H1 (cell line): ENCODE measurements around the gene C22orf31. TPM values are rescaled to one million over a fixed set of nuclear protein-coding genes. Genes with fewer than 3 reads are reported as not detected.
"Not testable (repeated sequence)": the region's sequence is repeated elsewhere in the genome, so short reads cannot be mapped to it uniquely, and the experiment has no call there.

Experiments used
- CTCF ChIA-PET: fragments of 300-600 bp; sonication (Branson Sonifier 250); formaldehyde crosslinking; loops from one replicate; lab custom pipeline; 2021; ENCODE audit not compliant: partially characterized antibody; lab: Charles Lee
- POLR2A ChIA-PET: fragments of 300-600 bp; sonication (Branson Sonifier 250); formaldehyde crosslinking; loops from one replicate; lab custom pipeline; 2021; ENCODE audit warnings: inconsistent platforms; ENCODE audit not compliant: partially characterized antibody; lab: Charles Lee
- DNase-seq, 2 experiments: peaks; one replicate each; pipeline versions ENCODE4 v3.0.0 to v3.0.0-alpha.2; 2010 to 2022; ENCODE audit warnings: low spot score in 2 of 2, low read depth in 1 of 2, mixed read lengths in 1 of 2
- FAIRE-seq: peaks from 2 replicates; lab custom pipeline; 2011; peaks lifted over from hg19 to GRCh38; lab: Jason Lieb, UNC
- H2AFZ ChIP-seq: 2 replicates; pipeline ENCODE4 v1.8.1; 2012; ENCODE audit warnings: low read length, inconsistent platforms
- H2AK5ac ChIP-seq: 2 replicates; pipeline ENCODE4 v1.6.1; 2013; ENCODE audit warnings: low read depth, low read length
- H2BK120ac ChIP-seq: replicated peaks from 2 replicates; pipeline ENCODE3; 2013; ENCODE audit warnings: low read depth, low read length, inconsistent platforms
- H2BK12ac ChIP-seq: 2 replicates; pipeline ENCODE4 v1.6.1; 2013; ENCODE audit warnings: low read depth, low read length
- H2BK15ac ChIP-seq: 2 replicates; pipeline ENCODE4 v1.6.1; 2013; ENCODE audit warnings: low read length
- H2BK20ac ChIP-seq: 2 replicates; pipeline ENCODE4 v1.6.1; 2013; ENCODE audit warnings: low read length
- H2BK5ac ChIP-seq: 2 replicates; pipeline ENCODE4 v1.6.1; 2013; ENCODE audit warnings: low read depth, low read length
- H3K14ac ChIP-seq: 2 replicates; pipeline ENCODE4 v1.6.1; 2013; ENCODE audit warnings: inconsistent platforms; ENCODE audit not compliant: insufficient read length
- H3K18ac ChIP-seq: 2 replicates; pipeline ENCODE4 v1.6.1; 2013; ENCODE audit warnings: low read length; ENCODE audit errors: extremely low read depth
- H3K23ac ChIP-seq: 2 replicates; pipeline ENCODE4 v1.6.1; 2013; ENCODE audit warnings: inconsistent platforms; ENCODE audit not compliant: insufficient read length
- H3K23me2 ChIP-seq: 2 replicates; pipeline ENCODE4 v1.6.1; 2013; ENCODE audit warnings: low read depth, low read length
- H3K27ac ChIP-seq: 2 replicates; pipeline ENCODE4 v1.6.1; 2011; ENCODE audit warnings: low read depth, low read length, inconsistent platforms
- H3K27me3 ChIP-seq, 4 experiments: replicated peaks in 1 of 4; 1 replicate in 1 of 4; 2 replicates in 3 of 4; pipeline versions ENCODE4 v1.6.1 to v1.8.1; 2011 to 2013; ENCODE audit warnings: low read length in 3 of 4, mild to moderate bottlenecking in 3 of 4, inconsistent platforms in 2 of 4, mixed read lengths in 2 of 4, moderate library complexity in 1 of 4; ENCODE audit not compliant: control insufficient read depth in 3 of 4, insufficient read depth in 3 of 4; ENCODE audit errors: extremely low read depth in 1 of 4
- H3K36me3 ChIP-seq, 4 experiments: 2 replicates each; pipeline versions ENCODE4 v1.6.1 to v1.8.1; 2011 to 2013; ENCODE audit warnings: mild to moderate bottlenecking in 4 of 4, low read length in 3 of 4, moderate library complexity in 2 of 4, control low read depth in 1 of 4, inconsistent platforms in 1 of 4; ENCODE audit not compliant: insufficient read depth in 4 of 4, control insufficient read depth in 2 of 4
- H3K4ac ChIP-seq: replicated peaks from 2 replicates; pipeline ENCODE3; 2013; ENCODE audit warnings: low read length, low read depth, mixed read lengths, inconsistent platforms; ENCODE audit not compliant: insufficient read length
- H3K4me1 ChIP-seq, 4 experiments: replicated peaks in 1 of 4; 1 replicate in 1 of 4; 2 replicates in 3 of 4; pipeline versions ENCODE4 v1.6.1 to v1.8.1; 2011 to 2013; ENCODE audit warnings: low read length in 3 of 4, inconsistent platforms in 2 of 4, mixed read lengths in 1 of 4; ENCODE audit not compliant: insufficient read depth in 4 of 4, control insufficient read depth in 3 of 4
- H3K4me2 ChIP-seq, 2 experiments: 2 replicates each; pipeline versions ENCODE4 v1.6.1 to v1.8.1; 2011 to 2013; ENCODE audit warnings: low read depth in 2 of 2, low read length in 2 of 2, control low read depth in 1 of 2, inconsistent platforms in 1 of 2, mild to moderate bottlenecking in 1 of 2; ENCODE audit not compliant: insufficient read depth in 1 of 2
- H3K4me3 ChIP-seq, 4 experiments: fragments of 200-600, 300-600 bp in 1 of 4; sonication (generic), shearing (Covaris generic), sonication (Bioruptor Twin) in 1 of 4; 2 replicates each; pipeline versions ENCODE4 v1.5.1 to v1.8.1; 2011 to 2016; ENCODE audit warnings: low read length in 4 of 4, low read depth in 3 of 4, control low read depth in 2 of 4, inconsistent platforms in 2 of 4, mild to moderate bottlenecking in 2 of 4, mixed read lengths in 1 of 4, moderate library complexity in 1 of 4; ENCODE audit not compliant: insufficient read depth in 2 of 4; ENCODE audit errors: extremely low read depth in 1 of 4
- H3K56ac ChIP-seq: replicated peaks from 2 replicates; pipeline ENCODE3; 2013; ENCODE audit warnings: low read depth, mild to moderate bottlenecking, mixed read lengths, low read length, inconsistent platforms; ENCODE audit not compliant: insufficient read length
- H3K79me1 ChIP-seq: 2 replicates; pipeline ENCODE4 v1.6.1; 2013; ENCODE audit warnings: low read depth, low read length, control low read depth
- H3K79me2 ChIP-seq, 2 experiments: 2 replicates each; pipeline versions ENCODE4 v1.6.1 to v1.8.1; 2012 to 2013; ENCODE audit warnings: low read length in 2 of 2, mild to moderate bottlenecking in 2 of 2, inconsistent platforms in 1 of 2; ENCODE audit not compliant: insufficient read depth in 2 of 2, control insufficient read depth in 1 of 2
- H3K9ac ChIP-seq, 4 experiments: replicated peaks in 1 of 4; 1 replicate in 1 of 4; 2 replicates in 3 of 4; pipeline versions ENCODE4 v1.6.1 to v1.8.1; 2011 to 2013; ENCODE audit warnings: low read depth in 3 of 4, low read length in 3 of 4, control low read depth in 2 of 4, mild to moderate bottlenecking in 2 of 4, moderate library complexity in 2 of 4, inconsistent platforms in 1 of 4; ENCODE audit errors: extremely low read depth in 1 of 4
- H3K9me3 ChIP-seq, 2 experiments: 2 replicates each; pipeline versions ENCODE4 v1.6.1 to v1.8.1; 2012 to 2013; ENCODE audit warnings: mild to moderate bottlenecking in 2 of 2, moderate library complexity in 2 of 2, control low read depth in 1 of 2, inconsistent platforms in 1 of 2, low read depth in 1 of 2, low read length in 1 of 2, mixed read lengths in 1 of 2; ENCODE audit not compliant: insufficient read depth in 2 of 2
- H4K20me1 ChIP-seq, 2 experiments: replicated peaks in 1 of 2; 2 replicates each; pipeline versions ENCODE3 to v1.8.1; 2011 to 2013; ENCODE audit warnings: inconsistent platforms in 2 of 2, low read length in 2 of 2, mild to moderate bottlenecking in 1 of 2; ENCODE audit not compliant: insufficient read depth in 2 of 2, control insufficient read depth in 1 of 2
- H4K5ac ChIP-seq: 2 replicates; pipeline ENCODE4 v1.6.1; 2013; ENCODE audit warnings: low read length, low read depth, mixed read lengths, inconsistent platforms; ENCODE audit not compliant: insufficient read length
- H4K8ac ChIP-seq: 2 replicates; pipeline ENCODE4 v1.8.0; 2013; ENCODE audit warnings: mild to moderate bottlenecking, moderate library complexity, low read length, inconsistent platforms; ENCODE audit not compliant: insufficient read depth; ENCODE audit errors: extremely low read depth
- H4K91ac ChIP-seq: replicated peaks from 2 replicates; pipeline ENCODE3; 2013; ENCODE audit warnings: low read length, mixed read lengths, inconsistent platforms; ENCODE audit not compliant: insufficient read length
- WGBS, 2 experiments: shearing (Covaris generic) in 1 of 2; methylation state at CpG; one replicate each; pipeline versions ENCODE4 v1.1.6 to v1.1.7; 2013 to 2015; ENCODE audit warnings: low lambda C conversion rate in 2 of 2, mixed read lengths in 2 of 2, inconsistent platforms in 1 of 2, low coverage in 1 of 2, missing lambda C conversion rate in 1 of 2; ENCODE audit not compliant: insufficient replicate concordance in 2 of 2, insufficient coverage in 1 of 2, insufficient read length in 1 of 2; ENCODE audit errors: extremely low coverage in 1 of 2, missing lambda C conversion rate in 1 of 2; 5-methylcytosine and 5-hydroxymethylcytosine counted together
- polyA plus RNA-seq, 7 experiments: library from polyadenylated mRNA; depleted of rRNA in 3 of 7; stranded (reverse) in 5 of 7; unstranded in 2 of 7; fragments of >200 nt in 5 of 7; fragments of 200-250 nt in 2 of 7; gene quantifications; 1 replicate in 5 of 7; 2 replicates in 1 of 7; 4 replicates in 1 of 7; pipeline versions ENCODE4 v1.2.1 to v1.2.3, GENCODE V29; 2011 to 2013; ENCODE audit warnings: missing spikeins in 2 of 7, mixed read lengths in 2 of 7
- total RNA-seq: library from RNA; stranded (reverse); fragmentation: NEBNext Ultra II Directional; extraction: Animal tissue kit (Norgen Biotek cat#: 25700); gene quantifications from 2 replicates; pipeline ENCODE4 v1.2.1, GENCODE V29; 2021

C22orf31 gene
- total and polyA plus RNA-seq, 2 of the 8 experiments (the other 6 are each of a cell fraction or from before 2014, with no cell fraction given), result not detected

GRCh38 chr22:29039684-29040083 lies 21.9 kb downstream of the C22orf31 start:
- not testable (repeated sequence) for H3K27me3 ChIP-seq, H3K4ac ChIP-seq, H3K27ac ChIP-seq, H2BK5ac ChIP-seq, H3K56ac ChIP-seq, H2BK12ac ChIP-seq, H2AK5ac ChIP-seq, H3K14ac ChIP-seq, H3K79me1 ChIP-seq, H2BK120ac ChIP-seq, H3K23me2 ChIP-seq, H3K4me1 ChIP-seq, H2BK20ac ChIP-seq, DNase-seq, H2BK15ac ChIP-seq, H3K4me2 ChIP-seq, H3K9ac ChIP-seq, H3K4me3 ChIP-seq, H3K79me2 ChIP-seq, H4K91ac ChIP-seq, FAIRE-seq, H4K5ac ChIP-seq, H2AFZ ChIP-seq, H4K8ac ChIP-seq, H3K23ac ChIP-seq, H3K9me3 ChIP-seq, H4K20me1 ChIP-seq, H3K18ac ChIP-seq
- ChIA-PET CTCF (interaction anchor here (0.7 to 5.8 kb wide), 39 partner anchors 10 to 278 kb away, joined by 3 to 67 read pairs (median 5); partner anchors contain the start of gene ZNRF3), POLR2A (interaction anchor here (0.6 to 1.5 kb wide), 5 partner anchors 14 to 237 kb away, joined by 3 to 5 read pairs (median 3); partner anchors contain the start of gene ZNRF3)
- WGBS, 2 experiments, result 83% methylated on average over 4 of the region's 4 CpGs; no CpG with 5 or more reads in 1 of the 2 experiments
- H3K36me3 ChIP-seq, result peaks cover 2 to 16% (median 9%) of the 10 kb centered on the region in 4 experiments; a peak in 7 of 8 replicates
